AG04450 (cell line): ENCODE data around the gene LIN37. TPM values are rescaled to one million over a fixed set of nuclear protein-coding genes. Genes with fewer than 3 reads are reported as not detected.

Experiments
- CTCF ChIA-PET: fragments of 300-600, 350-600 bp; formaldehyde crosslinking; extraction: SDS; loops from one replicate; lab custom pipeline; 2022; ENCODE audit warnings: antibody characterized with exemption, inconsistent platforms; lab: Charles Lee
- POLR2A ChIA-PET: fragments of 350-600 bp; formaldehyde crosslinking; extraction: SDS; loops from one replicate; lab custom pipeline; 2021; ENCODE audit warnings: antibody characterized with exemption, inconsistent platforms; lab: Yijun Ruan, JAX
- DNase-seq: peaks from one replicate; pipeline ENCODE4 v3.0.0-alpha.2; 2011; ENCODE audit warnings: low read depth, low spot score
- H3K27ac ChIP-seq: one replicate; pipeline ENCODE4 v1.5.1; 2012; ENCODE audit warnings: low read depth, low read length, control low read depth
- H3K27me3 ChIP-seq: one replicate; pipeline ENCODE4 v1.6.0; 2012; ENCODE audit warnings: low read length; ENCODE audit not compliant: control insufficient read depth, insufficient read depth
- H3K4me3 ChIP-seq: 2 replicates; pipeline ENCODE4 v1.5.1; 2011; ENCODE audit warnings: mild to moderate bottlenecking, low read depth, low read length, control low read depth
- H3K9me3 ChIP-seq: 2 replicates; pipeline ENCODE4 v1.5.1; 2012; ENCODE audit warnings: low read length; ENCODE audit not compliant: control insufficient read depth, insufficient read depth
- CTCF ChIP-seq: IDR thresholded peaks from 2 replicates; pipeline ENCODE4 v1.5.1; 2011; ENCODE audit warnings: low read depth, low read length, control low read depth, inconsistent platforms
- polyA plus RNA-seq: library from polyadenylated mRNA; depleted of rRNA; stranded (reverse); fragments of >200 nt; gene quantifications from 2 replicates; pipeline ENCODE4 v1.2.3, GENCODE V29; 2011

Gene LIN37
- polyA plus RNA-seq, 1 experiment, result 5.5 TPM

DNA sequence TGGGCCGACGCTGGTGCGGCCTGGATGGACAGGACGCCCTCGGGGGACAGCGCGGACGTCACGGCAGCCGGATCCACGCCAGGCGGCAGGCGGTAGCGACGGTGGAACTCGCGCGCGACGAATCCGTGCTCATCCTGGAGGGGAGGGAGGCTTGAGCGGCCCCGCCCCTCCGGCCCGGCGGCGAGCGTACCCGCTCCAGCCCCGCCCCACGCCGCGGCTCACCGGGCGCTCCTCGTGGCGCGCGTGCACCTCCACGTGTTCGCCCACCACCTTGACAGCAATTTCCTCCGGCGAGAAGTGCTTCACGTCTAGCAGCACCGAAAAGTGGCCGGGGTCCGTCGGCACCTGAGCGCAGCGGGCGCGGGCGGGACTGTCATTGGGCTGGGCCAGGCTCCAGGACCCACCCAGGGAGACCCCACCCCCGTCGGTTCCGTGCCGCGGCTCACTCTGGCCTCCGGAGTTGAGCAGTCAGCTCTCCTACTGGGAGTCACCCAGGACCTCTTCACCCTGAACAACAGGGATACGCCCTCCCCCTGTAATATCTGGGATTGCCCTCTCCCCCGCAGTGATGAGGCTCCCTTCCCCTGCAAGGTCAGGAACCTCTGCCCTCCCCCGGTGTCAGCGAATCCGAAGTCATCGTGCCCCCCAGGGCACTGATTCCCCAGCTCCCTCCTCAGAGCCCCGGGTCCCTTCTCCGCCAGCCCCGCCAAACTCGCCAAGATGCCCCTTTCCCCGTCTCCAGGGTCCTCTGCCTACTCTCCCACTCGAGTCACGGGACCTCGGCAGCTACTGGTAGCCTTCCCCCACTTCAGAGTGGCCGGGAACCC, 7.4 kb downstream of the LIN37 start:
- CTCF ChIA-PET, result no interaction called here
- TF ChIP-seq CTCF, result no peak
- Histone ChIP-seq H3K27ac (peak overlapping the region; percentile 99), H3K27me3 (no peaks in the 10 kb centered on the region), H3K4me3 (peak overlapping the region; percentile 66), H3K9me3 (no peaks in the 10 kb centered on the region)
- POLR2A ChIA-PET, result interaction anchor here (1.8 to 2.2 kb wide), 2 partner anchors 8 to 15 kb away, joined by 16 to 20 read pairs; partner anchors contain the start of gene LIN37
- DNase-seq, result no peak

- Histone ChIP-seq H3K27me3 (no peaks in the 10 kb centered on the region), H3K9me3 (no peaks in the 10 kb centered on the region), H3K27ac (peak within 1 kb of the TSS; percentile 99), H3K4me3 (peak within 1 kb of the TSS; percentile 66)
- TF ChIP-seq CTCF, result no peak
- no peak for DNase-seq
- ChIA-PET POLR2A (interaction anchor here (0.6 to 2.4 kb wide), 5 partner anchors 8 to 238 kb away, joined by 3 to 20 read pairs (median 10); partner anchors contain the start of genes LIN37, PSENEN and U2AF1L4), CTCF (interaction anchor here (1.0 kb wide), 1 partner anchor 8 kb away, joined by 3 read pairs; the partner anchor contains the start of gene LIN37)
Observed at GRCh38 chr19:35756377-35757230, 8.2 kb downstream of the LIN37 start, which contains the start of gene HSPB6. Gene HSPB6, minus strand, starts transcription at chr19:35757029. Its CDS starts 21 bp downstream, at chr19:35757008.

DNA sequence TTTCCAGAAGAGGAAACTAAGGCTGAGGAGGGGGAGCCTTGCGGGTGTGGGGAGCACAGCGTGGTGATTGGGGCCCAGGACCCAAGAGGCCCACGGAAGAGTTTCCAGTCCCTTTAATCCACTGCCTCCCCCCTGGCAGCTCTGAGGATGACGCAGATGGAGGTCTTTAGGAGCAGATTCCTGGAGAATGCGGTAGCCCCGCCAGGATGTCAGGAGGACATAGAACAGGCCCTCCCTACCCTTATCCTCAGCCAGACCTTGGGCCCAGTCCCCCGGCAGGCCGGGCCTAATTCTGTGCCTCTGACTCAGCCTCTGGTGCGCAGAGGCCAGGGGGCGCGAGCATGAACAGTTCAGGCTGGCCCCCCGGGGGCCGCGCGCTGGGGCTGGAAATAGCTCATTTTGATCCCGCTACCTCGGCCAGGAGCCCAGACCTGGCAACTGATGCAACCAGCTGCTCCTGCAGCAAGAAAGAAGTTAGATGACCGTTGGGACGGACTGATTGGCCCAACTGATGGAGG, 8.9 kb downstream of the LIN37 start:
- no peak for TF ChIP-seq CTCF
- peak overlapping the region; percentile 99 for H3K27ac ChIP-seq
- ChIA-PET CTCF (interaction anchor here (1.0 kb wide), 1 partner anchor 9 kb away, joined by 3 read pairs; the partner anchor contains the start of gene LIN37), POLR2A (interaction anchor here (0.6 to 2.4 kb wide), 5 partner anchors 8 to 17 kb away, joined by 3 to 20 read pairs (median 10); partner anchors contain the start of genes LIN37, PSENEN and U2AF1L4)
- H3K9me3 ChIP-seq, result no peaks in the 10 kb centered on the region
- peak; percentile 85 for DNase-seq
- H3K27me3 ChIP-seq, result no peaks in the 10 kb centered on the region
- H3K4me3 ChIP-seq, result peak overlapping the region; percentile 66

GRCh38 chr19:35757749-35758608, 9.6 kb downstream of the LIN37 start, which contains the start of gene PROSER3:
Gene PROSER3, plus strand, starts transcription at chr19:35758176. Its CDS starts 40 bp downstream, at chr19:35758216.
- DNase-seq, result peak; percentile 100
- H3K27ac ChIP-seq, result peak within 1 kb of the TSS; percentile 99
- no peaks in the 10 kb centered on the region for H3K9me3 ChIP-seq
- POLR2A ChIA-PET, result interaction anchor here (0.7 to 2.4 kb wide), 4 partner anchors 8 to 18 kb away, joined by 3 to 20 read pairs (median 13); partner anchors contain the start of genes LIN37, PSENEN and U2AF1L4
- no peaks in the 10 kb centered on the region for H3K27me3 ChIP-seq
- peak within 1 kb of the TSS; percentile 100 for H3K4me3 ChIP-seq
- CTCF ChIA-PET, result interaction anchor here (1.0 kb wide), 1 partner anchor 10 kb away, joined by 3 read pairs; the partner anchor contains the start of gene LIN37
- no peak for TF ChIP-seq CTCF
